ENCODE data around the gene CENPO. TPM values are rescaled to one million over a fixed set of nuclear protein-coding genes. Genes with fewer than 3 reads are reported as not detected.

CENPO gene
- 46.5 and 49.4 TPM in 2 replicates for total RNA-seq (2014; rRNA removed; shearing (Covaris generic))
- 18.4 and 26.3 TPM in 2 replicates for polyA plus RNA-seq (2015; cell fraction: cytosol; rRNA removed)
- 34.0 and 42.4 TPM in 2 replicates for polyA plus RNA-seq (2015; cell fraction: nucleus; rRNA removed)

- peak; percentile 96 for DNase-seq (ENCODE audit: low read depth)
Observed at GRCh38 chr2:24792874-24793760, at the start of gene CENPO, which contains the start of gene PTRHD1. TSS of gene CENPO (plus strand) at chr2:24793425. CDS start at chr2:24793920, 495 bp downstream. TSS of gene PTRHD1 (minus strand) at chr2:24793391. CDS start at chr2:24793377, 14 bp downstream.

DNA sequence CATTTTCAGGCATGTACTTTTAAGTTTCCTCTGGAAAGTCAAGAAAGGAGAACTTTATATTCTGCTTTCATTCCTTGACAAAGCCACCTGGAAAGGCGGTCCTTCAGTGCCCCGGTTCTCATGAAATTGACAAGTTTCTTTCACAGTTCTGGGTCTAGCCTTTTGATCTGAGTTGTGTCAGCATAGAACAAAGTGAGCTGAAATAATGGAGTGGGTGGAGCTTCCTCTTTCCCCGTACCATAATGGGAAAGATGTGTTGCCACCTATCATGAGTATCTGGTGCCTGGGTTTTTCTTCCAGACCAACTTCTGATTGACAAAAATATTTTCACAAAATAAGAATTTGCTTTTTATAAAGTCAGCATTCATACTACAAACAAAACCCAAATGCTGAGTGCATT lies 49.3 kb upstream of the CENPO start:
- DNase-seq (ENCODE audit: low read depth) = no peak

DNA sequence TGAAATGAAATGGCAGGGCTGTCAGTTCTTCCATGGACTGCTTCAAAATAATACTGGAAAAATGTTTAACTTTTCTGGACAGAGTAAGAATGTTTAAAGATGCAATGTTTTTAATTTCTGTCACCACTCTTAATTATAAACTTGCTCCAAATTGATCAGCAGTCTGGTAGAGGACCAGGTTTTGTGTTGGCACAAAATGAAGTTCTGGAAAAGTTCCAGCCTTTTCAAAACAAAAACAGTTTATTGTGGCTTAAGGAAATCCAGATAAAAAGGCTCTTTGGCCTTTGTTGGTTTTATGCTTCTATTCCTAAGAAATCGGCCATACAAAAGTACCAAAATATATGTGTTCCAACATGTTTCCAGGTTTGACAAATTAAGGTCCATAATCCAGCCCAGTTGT lies 48.9 kb upstream of the CENPO start:
- DNase-seq (ENCODE audit: low read depth) = no peak

GRCh38 chr2:24745825-24746224 lies 47.4 kb upstream of the CENPO start:
- no peak for DNase-seq (ENCODE audit: low read depth)

DNA sequence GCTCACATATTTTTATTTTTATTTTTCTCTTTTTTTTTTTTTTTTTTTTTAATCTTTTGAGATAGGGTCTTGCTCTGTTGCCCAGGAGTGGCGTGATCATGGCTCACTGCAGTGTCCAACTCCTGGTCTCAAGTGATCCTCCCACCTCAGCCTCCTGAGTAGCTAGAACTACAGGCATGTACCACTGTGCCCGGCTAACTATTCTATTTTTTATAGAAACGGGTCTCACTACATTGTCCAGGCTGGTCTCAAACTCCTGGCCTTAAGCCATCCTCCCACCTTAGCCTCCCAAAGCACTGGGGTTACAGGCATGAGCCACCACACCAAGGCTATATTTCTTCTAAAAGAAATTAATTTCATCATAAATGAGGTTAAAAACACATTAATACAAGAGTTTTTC lies 45.9 kb upstream of the CENPO start:
- DNase-seq (ENCODE audit: low read depth) = no peak

DNA sequence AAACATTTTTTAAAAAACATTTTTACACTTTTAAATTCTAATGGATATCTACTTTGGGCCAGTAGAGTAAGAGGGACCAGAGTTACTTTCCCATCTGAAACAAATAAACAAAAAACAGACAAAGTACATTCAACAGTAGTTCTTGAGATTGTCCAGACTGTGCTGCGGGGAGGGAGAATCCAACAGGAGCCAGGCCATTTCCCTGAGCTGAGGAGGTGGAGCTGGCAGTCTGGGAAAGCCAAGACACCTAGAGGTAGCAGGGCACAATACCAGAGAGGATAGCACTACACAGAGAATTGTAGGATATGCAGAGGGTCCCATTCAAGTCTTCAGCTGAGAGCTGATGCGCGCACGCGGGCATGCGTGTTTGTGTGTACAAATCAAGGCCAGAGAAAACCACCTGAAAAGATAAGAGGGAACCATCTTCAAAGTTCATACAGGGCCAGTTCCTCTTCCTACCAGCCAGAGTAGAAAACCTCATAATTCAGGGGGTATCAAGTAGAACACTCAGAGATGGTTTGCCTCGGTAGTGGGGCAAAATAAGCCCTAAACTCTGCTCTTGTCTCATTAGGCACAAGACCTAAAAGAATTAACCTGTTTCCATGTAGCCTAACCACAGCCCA lies 44.0 kb upstream of the CENPO start:
- DNase-seq (ENCODE audit: low read depth) = no peak

- peak; percentile 26 for DNase-seq (ENCODE audit: low read depth)
Observed at GRCh38 chr2:24754985-24755705, 38.1 kb upstream of the CENPO start.

DNA sequence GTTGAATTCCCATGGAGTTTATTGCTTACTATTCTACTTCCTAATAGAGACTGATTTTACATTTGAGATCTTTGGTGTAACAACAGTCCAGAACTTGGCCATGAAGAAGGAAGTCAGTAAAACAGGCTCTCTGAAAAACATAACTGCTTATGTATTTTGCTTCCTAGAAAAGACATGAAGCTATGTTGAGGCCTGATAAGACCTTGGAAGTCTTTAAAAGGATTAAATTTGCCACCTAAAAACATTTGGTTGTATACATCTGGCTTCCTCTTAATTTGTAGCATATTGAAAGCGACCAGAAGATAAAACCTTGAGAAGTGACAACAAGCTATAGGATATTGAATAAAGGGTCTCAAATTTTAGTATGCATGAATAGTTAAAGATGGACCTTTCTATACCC lies 36.4 kb upstream of the CENPO start:
- DNase-seq (ENCODE audit: low read depth) = no peak

DNA sequence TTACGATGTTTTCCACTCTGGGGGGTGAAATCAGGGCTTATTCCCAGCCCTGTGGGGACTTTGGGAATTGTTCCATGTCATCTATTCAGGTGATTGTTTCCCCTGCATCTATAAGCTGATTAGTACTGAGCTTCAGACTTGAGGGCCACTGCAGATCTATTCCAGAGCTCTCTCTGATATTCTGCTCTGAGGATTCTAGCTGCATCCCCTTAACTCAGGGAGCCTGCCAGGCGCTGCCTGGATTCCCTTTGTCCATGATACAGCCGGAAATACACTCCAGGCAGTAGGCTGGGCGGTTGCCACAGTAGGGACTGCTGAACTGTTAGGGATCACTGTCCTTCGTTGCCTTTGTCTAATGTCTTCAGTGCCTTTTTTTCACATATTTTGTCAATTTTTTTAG lies 31.4 kb upstream of the CENPO start:
- DNase-seq (ENCODE audit: low read depth) = no peak

DNA sequence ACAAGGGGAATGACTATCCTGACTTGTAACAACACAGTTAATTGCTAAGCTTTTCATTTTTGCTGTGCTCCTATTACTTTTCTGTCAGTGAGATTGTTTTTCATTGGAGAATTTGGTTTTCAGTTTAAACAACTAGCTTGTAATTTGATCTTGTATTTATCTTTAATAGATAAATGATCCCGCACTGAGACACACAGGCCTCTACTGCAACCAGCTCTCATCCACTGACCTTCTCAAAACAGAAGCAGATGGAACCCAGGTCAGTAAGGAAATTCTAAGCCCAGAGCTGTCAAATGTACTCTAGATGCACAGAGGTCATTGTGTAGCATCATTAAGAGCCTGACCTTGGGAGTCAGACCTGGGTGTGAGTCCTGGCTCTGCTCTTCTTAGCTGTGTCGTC lies 30.7 kb upstream of the CENPO start:
- no peak for DNase-seq (ENCODE audit: low read depth)

DNA sequence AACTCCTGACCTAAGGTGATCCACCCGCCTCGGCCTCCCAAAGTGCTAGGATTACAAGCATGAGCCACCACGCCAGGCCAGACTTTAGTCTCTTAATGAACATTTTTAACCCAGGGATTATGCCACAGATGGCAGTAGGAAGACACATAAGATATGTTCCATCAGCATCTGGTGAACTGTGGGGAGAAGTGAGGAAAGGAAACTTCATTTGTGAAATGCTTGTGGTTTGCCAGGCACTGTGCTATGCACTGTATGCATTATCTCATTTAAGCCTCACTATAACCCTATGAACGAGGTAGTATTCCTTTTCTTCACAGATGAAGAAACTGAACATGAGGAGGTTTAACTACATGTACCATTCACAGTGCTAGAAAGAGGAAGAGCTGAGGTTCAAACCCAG lies 29.4 kb upstream of the CENPO start:
- DNase-seq (ENCODE audit: low read depth) = no peak

GRCh38 chr2:24766609-24767008 lies 26.6 kb upstream of the CENPO start:
- DNase-seq (ENCODE audit: low read depth) = peak; percentile 13

- DNase-seq (ENCODE audit: low read depth) = no peak
Observed at GRCh38 chr2:24768013-24768412, 25.2 kb upstream of the CENPO start.

DNA sequence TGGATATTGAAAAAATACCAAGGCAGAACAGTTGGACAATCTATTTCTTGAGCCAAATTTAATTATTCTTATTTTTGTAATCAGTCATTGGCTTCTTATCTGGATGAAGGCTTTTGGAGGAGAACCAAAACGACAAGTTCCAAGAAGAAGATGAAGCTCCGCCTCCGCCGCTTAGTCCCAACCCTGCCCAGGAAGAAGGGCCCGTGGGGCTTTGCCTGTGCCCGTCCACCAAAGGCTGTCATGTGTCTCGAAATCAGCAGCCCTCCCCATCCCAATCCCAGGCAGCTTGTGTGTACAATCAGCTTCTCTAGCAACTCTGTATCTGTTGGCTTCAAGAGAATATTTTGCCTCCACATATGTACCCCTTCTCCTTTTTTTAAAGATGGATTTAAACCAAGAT lies 24.6 kb upstream of the CENPO start:
- no peak for DNase-seq (ENCODE audit: low read depth)

DNA sequence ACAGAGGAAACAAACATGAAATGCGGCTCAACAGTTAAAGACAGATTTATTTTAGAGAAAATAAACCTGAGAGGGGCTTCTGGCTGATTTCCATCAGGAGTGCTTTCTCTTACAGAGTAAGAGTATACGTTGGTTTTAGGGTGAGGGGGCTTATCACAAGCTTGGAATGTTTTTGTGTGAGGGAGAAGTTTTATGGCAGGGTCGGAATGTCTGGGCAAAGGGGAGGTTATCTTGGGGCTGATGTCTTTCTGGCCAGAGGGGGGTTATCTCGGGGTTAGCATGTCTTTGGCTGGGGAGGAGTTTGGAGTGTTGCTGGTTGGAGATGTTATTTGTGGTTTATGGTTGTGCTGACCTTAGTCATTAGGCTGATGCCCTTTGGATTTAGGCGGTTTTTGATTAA lies 22.2 kb upstream of the CENPO start:
- DNase-seq (ENCODE audit: low read depth) = no peak

DNA sequence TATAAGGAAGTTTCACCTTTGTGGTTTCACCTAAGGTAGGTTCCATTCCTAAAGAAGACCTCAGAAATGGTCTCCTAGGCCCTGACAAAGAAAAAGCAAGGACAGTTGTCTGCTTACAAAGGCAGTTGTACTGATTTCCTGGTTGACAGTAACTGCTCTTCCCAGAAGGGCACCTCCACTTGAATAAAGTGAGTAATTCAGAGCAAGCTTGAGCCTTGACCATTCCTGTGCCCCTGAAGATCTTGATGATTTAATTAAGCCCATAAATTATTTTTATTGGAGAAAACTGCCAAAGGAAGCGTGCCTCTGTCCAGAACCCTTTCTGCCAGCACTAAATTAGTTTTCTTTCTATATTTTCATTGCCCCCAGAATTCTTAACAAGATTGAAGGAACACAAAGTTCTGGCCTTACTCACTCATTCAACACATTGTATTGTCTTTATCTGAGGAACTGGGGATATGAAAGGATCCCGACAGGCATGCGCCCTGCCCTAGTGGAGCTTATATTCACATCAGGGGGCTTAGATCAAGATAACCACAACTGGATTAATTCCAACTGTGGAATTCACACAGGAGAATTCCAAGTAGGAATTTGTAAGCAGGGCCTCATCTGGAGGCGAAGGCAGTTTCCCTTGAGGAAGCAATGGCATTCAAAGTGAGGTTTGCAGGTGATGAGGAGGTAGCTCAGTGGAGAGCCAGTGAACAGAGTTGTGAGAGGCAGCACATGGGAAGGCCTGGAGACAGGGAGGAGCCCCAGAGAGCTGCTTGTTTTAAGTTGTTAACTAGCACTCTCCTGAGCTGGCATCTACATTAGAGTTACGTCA lies 21.2 kb upstream of the CENPO start:
- no peak for DNase-seq (ENCODE audit: low read depth)

- no peak for DNase-seq (ENCODE audit: low read depth)
Observed at GRCh38 chr2:24774373-24774772, 18.9 kb upstream of the CENPO start.

DNA sequence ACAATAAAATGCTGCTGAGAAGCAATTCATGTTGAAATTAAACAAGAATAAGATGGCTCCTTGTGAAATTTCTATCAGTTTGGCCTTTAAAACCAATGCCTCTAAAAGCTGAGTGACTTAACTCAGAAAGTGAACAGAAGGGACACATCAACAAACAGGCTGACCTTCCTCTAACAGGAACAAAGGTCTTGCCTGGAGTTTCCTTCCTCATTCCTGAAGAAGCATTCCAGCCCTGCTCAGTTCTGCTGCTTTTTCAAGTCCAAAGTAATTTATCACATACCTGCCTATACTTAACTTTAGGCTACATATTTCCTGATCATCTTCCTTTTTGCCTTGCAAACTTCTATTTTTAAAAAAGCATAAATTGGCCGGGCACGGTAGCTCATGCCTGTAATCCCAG lies 14.1 kb upstream of the CENPO start:
- DNase-seq (ENCODE audit: low read depth) = no peak

- DNase-seq (ENCODE audit: low read depth) = no peak
Observed at GRCh38 chr2:24783641-24784040, 9.6 kb upstream of the CENPO start.

- no peak for DNase-seq (ENCODE audit: low read depth)
Observed at GRCh38 chr2:24785671-24786321, 7.4 kb upstream of the CENPO start.
